Measurements from ENCODE around the gene ZNF202.

The ZNF202 gene

DNA sequence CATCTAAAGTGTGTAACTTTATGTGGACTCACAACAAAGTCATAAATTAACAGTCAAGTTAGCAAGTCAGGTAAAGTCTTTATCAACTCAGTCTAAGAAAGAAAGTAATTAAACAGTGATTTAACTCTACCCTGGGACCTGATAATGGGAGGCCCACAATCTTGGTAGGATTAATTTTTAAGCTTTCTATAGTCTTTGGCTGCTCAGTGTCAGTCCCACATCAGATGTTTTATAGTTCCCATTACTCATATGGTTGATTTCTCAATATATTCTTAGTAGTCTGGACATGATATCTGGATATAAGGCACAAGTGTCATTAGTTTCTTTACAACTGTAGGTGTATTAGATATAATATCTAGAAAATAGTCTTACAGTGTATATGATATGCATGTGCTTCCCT is 48.5 kb downstream of the ZNF202 start:
- no peak overlapping the region for H3K4me3 ChIP-seq (ENCODE audit: low read length)
- no peak for DNase-seq (ENCODE audit: low read depth)
- TF ChIP-seq, protein P1, sequence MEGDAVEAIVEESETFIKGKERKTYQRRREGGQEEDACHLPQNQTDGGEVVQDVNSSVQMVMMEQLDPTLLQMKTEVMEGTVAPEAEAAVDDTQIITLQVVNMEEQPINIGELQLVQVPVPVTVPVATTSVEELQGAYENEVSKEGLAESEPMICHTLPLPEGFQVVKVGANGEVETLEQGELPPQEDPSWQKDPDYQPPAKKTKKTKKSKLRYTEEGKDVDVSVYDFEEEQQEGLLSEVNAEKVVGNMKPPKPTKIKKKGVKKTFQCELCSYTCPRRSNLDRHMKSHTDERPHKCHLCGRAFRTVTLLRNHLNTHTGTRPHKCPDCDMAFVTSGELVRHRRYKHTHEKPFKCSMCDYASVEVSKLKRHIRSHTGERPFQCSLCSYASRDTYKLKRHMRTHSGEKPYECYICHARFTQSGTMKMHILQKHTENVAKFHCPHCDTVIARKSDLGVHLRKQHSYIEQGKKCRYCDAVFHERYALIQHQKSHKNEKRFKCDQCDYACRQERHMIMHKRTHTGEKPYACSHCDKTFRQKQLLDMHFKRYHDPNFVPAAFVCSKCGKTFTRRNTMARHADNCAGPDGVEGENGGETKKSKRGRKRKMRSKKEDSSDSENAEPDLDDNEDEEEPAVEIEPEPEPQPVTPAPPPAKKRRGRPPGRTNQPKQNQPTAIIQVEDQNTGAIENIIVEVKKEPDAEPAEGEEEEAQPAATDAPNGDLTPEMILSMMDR (conservative IDR thresholded peaks at IDR 0.05; ENCODE audit: low read depth, low read length) = no peak

DNA sequence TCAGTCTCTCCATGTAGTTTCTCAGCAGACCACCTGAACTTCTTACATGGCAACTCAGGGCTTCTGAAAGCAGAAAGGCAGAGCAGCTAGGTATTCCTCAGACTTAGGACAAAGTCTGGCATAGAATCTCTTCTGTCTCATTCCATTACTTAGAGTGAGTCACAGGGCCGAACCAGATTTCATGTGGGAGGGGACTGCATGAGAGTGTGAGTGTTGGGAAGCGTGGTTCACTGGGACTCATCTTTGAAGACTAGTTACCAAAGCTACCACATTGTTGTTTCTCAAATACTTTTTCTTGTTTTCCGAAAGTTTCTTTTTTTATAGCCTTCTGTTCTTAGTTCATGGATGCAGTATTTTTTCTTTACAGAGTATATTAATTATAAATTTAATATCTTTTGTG is 51.0 kb downstream of the ZNF202 start:
- TF ChIP-seq, protein P1 (conservative IDR thresholded peaks at IDR 0.05; ENCODE audit: low read depth, low read length) = no peak
- DNase-seq (ENCODE audit: low read depth) = no peak
- no peak overlapping the region for H3K4me3 ChIP-seq (ENCODE audit: low read length)

DNA sequence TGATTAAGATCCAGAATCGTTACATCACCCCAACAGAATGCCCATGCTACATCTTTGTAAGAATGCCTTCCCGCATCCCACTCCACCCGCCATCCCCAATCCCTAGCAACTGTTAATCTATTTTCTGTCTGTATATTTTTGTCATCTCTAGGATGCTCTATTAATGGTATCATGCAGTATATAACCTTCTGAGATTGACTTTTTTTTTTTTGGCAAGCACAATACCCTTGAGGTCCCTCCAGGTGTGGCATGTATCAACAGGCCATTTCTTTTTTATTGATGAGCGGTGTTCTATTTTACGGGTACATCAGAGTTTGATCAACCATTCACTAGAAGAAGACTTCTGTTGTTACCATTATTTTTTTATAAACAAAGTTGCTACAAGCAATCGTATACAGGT is 56.9 kb downstream of the ZNF202 start:
- no peak overlapping the region for H3K4me3 ChIP-seq (ENCODE audit: low read length)
- TF ChIP-seq, protein P1 (conservative IDR thresholded peaks at IDR 0.05; ENCODE audit: low read depth, low read length) = no peak
- no peak for DNase-seq (ENCODE audit: low read depth)

DNA sequence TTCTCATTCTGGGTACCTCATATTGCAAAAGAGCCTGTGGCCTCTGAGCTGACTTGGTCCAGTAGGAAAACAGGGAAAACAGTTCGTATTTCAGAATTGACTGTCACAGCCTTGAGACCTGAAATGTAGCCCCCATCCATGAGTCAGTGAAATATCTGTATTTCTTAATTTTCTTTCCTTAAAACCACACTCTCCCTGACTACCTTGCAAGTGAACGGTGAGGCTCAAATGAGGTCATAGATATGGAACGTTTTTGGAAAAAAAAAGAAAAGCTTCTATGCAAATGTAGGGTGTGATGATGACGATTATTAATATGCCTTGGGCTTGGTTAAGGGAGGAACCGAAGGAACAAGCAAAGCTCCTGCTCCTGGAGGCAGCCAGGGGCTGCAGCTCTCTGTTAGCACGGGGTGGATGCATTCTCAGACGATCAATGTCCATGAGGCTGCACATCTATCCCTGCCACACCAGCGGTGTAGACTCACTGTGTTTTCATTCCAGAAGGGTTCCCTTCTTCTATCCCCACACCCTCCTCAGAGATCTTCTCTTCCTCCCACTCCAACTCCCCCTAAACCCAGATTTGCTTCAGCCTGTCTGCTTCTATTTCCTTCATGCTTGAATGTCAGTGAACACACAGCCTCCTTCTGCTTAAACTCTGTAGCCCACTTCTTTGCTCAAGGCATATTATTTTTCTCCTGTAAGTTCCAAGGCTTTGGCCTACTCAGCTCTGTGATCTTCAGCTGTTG is 57.9 kb downstream of the ZNF202 start:
- no peak for DNase-seq (ENCODE audit: low read depth)
- TF ChIP-seq, protein P1 (conservative IDR thresholded peaks at IDR 0.05; ENCODE audit: low read depth, low read length) = no peak
- no peak overlapping the region for H3K4me3 ChIP-seq (ENCODE audit: low read length)

DNA sequence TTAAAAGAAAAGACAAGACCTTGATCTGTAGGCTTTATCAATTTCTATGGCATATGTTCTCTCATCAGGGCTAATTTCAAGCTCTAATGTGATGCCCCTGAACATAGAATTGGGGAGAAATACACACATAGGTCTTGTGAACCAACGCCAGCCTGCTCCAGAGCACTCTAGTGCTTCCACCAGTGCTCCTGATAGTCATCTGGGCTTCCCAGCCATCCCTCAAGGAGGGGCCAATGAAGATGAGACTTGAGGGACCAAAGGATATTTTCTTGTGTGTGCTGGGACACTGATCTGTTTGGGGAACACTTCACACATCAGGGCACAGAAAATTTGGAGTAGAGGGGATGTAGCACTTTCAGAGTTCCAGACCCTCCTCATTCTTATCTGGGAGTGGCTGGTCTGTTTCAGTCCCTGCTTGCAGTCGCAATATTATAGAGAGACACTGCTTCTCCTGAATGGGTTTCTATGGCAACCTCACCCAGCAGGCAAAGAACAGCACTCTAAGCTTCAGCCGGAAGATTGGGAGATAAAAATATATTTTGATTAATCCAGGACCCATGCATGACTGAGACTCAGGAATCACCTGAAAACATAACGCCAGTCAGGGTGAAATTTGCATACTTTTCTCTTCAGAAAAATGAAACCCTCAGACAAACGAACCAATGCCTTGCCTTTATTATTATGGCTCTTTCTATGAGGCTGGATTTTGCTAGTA is 58.6 kb downstream of the ZNF202 start:
- H3K4me3 ChIP-seq (ENCODE audit: low read length) = no peak overlapping the region
- TF ChIP-seq, protein P1 (conservative IDR thresholded peaks at IDR 0.05; ENCODE audit: low read depth, low read length) = no peak
- no peak for DNase-seq (ENCODE audit: low read depth)

DNA sequence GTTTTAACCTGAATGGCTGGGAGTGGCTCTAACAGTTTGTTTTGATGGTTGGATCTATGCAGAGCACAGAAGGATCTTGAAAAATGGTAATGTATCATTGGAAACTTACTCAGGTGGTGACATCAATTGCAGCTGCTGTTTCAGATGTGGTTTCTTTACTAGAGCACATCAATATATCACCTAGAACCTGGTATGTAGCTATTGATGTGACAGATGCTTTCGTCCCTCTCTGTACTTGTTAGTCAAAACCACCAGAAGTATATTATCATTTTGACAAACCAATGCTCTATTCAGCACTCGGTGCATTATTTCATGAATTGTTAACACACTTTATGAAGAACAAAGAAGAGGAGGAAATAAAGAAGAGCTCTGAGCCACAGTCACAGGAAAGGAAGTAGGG is 60.4 kb downstream of the ZNF202 start:
- TF ChIP-seq, protein P1 (conservative IDR thresholded peaks at IDR 0.05; ENCODE audit: low read depth, low read length) = no peak
- no peak for DNase-seq (ENCODE audit: low read depth)
- no peak overlapping the region for H3K4me3 ChIP-seq (ENCODE audit: low read length)

DNA sequence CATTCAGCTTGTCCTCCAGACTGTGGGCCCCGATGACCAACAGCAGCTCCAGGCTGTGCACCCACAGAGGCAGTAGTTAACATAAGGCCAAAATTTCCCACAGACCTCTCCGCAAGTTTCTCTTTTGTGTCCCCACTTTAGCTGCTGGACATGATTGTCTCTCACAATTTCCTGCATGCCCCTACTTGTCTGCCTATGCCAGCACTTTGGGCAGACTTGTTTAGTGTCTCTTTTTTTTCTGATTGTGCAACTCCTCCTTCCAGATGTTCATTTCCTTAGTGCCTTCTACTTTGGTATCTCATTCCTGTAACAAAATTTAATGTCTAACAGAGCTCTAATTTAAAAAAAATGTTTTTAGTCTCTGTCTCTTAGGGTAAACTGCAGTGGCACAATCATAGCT is 63.2 kb downstream of the ZNF202 start:
- no peak overlapping the region for H3K4me3 ChIP-seq (ENCODE audit: low read length)
- TF ChIP-seq, protein P1 (conservative IDR thresholded peaks at IDR 0.05; ENCODE audit: low read depth, low read length) = no peak
- DNase-seq (ENCODE audit: low read depth) = no peak
